HEK293 (cell line): ENCODE measurements around the gene DCLK1.

ENCODE experiments used
- CTCF ChIA-PET: fragments of 350-600 bp; formaldehyde crosslinking; extraction: SDS; loops from one replicate; lab custom pipeline; 2021; ENCODE audit warnings: antibody characterized with exemption; lab: Yijun Ruan, JAX
- POLR2A ChIA-PET: fragments of 300-600 bp; formaldehyde crosslinking; extraction: SDS; loops from one replicate; lab custom pipeline; 2020; ENCODE audit warnings: antibody characterized with exemption, inconsistent platforms; lab: Yijun Ruan, JAX
- H3K27ac ChIP-seq: fragments of 200-500 bp; sonication (Bioruptor generic); 2 replicates; pipeline ENCODE4 v1.5.1; 2014; ENCODE audit warnings: low read depth, low read length, control low read depth, inconsistent platforms; ENCODE audit errors: extremely low read depth
- H3K36me3 ChIP-seq, 2 experiments: fragments of 200-500 bp in 1 of 2; sonication (Bioruptor generic) in 1 of 2; 1 replicate in 1 of 2; 2 replicates in 1 of 2; pipeline ENCODE4 v1.5.1; 2014 to 2017; ENCODE audit warnings: inconsistent platforms in 2 of 2, low read length in 2 of 2; ENCODE audit not compliant: control insufficient read depth in 2 of 2, insufficient read depth in 1 of 2
- H3K4me1 ChIP-seq: fragments of 200-500 bp; sonication (Bioruptor generic); 2 replicates; pipeline ENCODE4 v1.5.1; 2014; ENCODE audit warnings: mild to moderate bottlenecking, low read length, inconsistent platforms; ENCODE audit not compliant: control insufficient read depth, insufficient read depth
- H3K4me3 ChIP-seq: 2 replicates; pipeline ENCODE4 v1.5.1; 2011; ENCODE audit warnings: low read depth, mild to moderate bottlenecking, control low read depth, low read length, moderate library complexity
- H3K9me3 ChIP-seq: fragments of 200-500 bp; sonication (Bioruptor generic); 2 replicates; pipeline ENCODE4 v1.5.1; 2014; ENCODE audit warnings: low read depth, low read length, inconsistent platforms; ENCODE audit not compliant: control insufficient read depth, insufficient read depth
- ATF2 ChIP-seq: fragments of 450-650 bp; formaldehyde crosslinking; IDR thresholded peaks from 2 replicates; pipeline ENCODE4 v1.5.1; 2016; ENCODE audit warnings: missing biosample characterization, missing genetic modification characterization, low read depth
- BCL11A ChIP-seq: fragments of 450-650 bp; formaldehyde crosslinking; IDR thresholded peaks from 2 replicates; pipeline ENCODE4 v1.5.1; 2016; ENCODE audit warnings: low read depth, missing biosample characterization, missing genetic modification characterization
- GLIS1 ChIP-seq: fragments of 450-650 bp; formaldehyde crosslinking; IDR thresholded peaks from 2 replicates; pipeline ENCODE4 v1.5.1; 2016; ENCODE audit warnings: missing biosample characterization, missing genetic modification characterization
- KLF9 ChIP-seq: fragments of 450-650 bp; formaldehyde crosslinking; IDR thresholded peaks from 2 replicates; pipeline ENCODE4 v1.5.1; 2016; ENCODE audit warnings: missing biosample characterization, missing genetic modification characterization, low read depth
- PRDM10 ChIP-seq: fragments of 450-650 bp; formaldehyde crosslinking; IDR thresholded peaks from 2 replicates; pipeline ENCODE4 v1.5.1; 2016; ENCODE audit warnings: missing biosample characterization, missing genetic modification characterization
- SCRT2 ChIP-seq: fragments of 450-650 bp; formaldehyde crosslinking; IDR thresholded peaks from 2 replicates; pipeline ENCODE4 v1.5.1; 2016; ENCODE audit warnings: missing biosample characterization, missing genetic modification characterization
- SP3 ChIP-seq: fragments of 450-650 bp; formaldehyde crosslinking; IDR thresholded peaks from 2 replicates; pipeline ENCODE4 v1.5.1; 2016; ENCODE audit warnings: missing biosample characterization, missing genetic modification characterization
- ZNF10 ChIP-seq: fragments of 450-650 bp; formaldehyde crosslinking; IDR thresholded peaks from 2 replicates; pipeline ENCODE4 v1.5.1; 2017; ENCODE audit warnings: missing biosample characterization, missing genetic modification characterization
- ZNF157 ChIP-seq: fragments of 450-650 bp; formaldehyde crosslinking; IDR thresholded peaks from 2 replicates; pipeline ENCODE4 v1.5.1; 2016; ENCODE audit warnings: missing biosample characterization, missing genetic modification characterization
- ZNF24 ChIP-seq: fragments of 450-650 bp; formaldehyde crosslinking; IDR thresholded peaks from 2 replicates; pipeline ENCODE4 v1.5.1; 2016; ENCODE audit warnings: missing biosample characterization, missing genetic modification characterization
- ZNF366 ChIP-seq: fragments of 450-650 bp; formaldehyde crosslinking; conservative IDR thresholded peaks from 2 replicates; pipeline ENCODE4 v1.5.1; 2016; ENCODE audit warnings: missing biosample characterization, missing genetic modification characterization
- ZNF660 ChIP-seq: fragments of 450-650 bp; IDR thresholded peaks from 2 replicates; pipeline ENCODE4 v1.5.1; 2018; ENCODE audit warnings: missing biosample characterization, mild to moderate bottlenecking, missing genetic modification characterization
- ZXDB ChIP-seq: fragments of 450-650 bp; formaldehyde crosslinking; IDR thresholded peaks from 2 replicates; pipeline ENCODE4 v1.5.1; 2016; ENCODE audit warnings: missing biosample characterization, missing genetic modification characterization
- TF ChIP-seq, protein P1 (sequence below): fragments of 450-650 bp; formaldehyde crosslinking; IDR thresholded peaks from 2 replicates; pipeline ENCODE4 v1.5.1; 2016; ENCODE audit warnings: missing biosample characterization, missing genetic modification characterization
- TF ChIP-seq, protein P2 (sequence below): fragments of 450-650 bp; formaldehyde crosslinking; IDR thresholded peaks from 2 replicates; pipeline ENCODE4 v1.5.1; 2016; ENCODE audit warnings: missing biosample characterization, missing genetic modification characterization

DCLK1 gene

GRCh38 chr13:35866801-35867200 is 264.4 kb downstream of the DCLK1 start:
- Histone ChIP-seq H3K4me1 (0 out of 2 replicates have a peak, but pooled peaks cover 2% of the 10 kb centered on the region), H3K27ac (no peak overlapping the region), H3K4me3 (no peak overlapping the region), H3K36me3 (no peaks in the 10 kb centered on the region), H3K9me3 (no peaks in the 10 kb centered on the region)
- TF ChIP-seq ZXDB (tag by site-specific recombination) (no peak), PRDM10 (tag by site-specific recombination) (peak; percentile 91)
- CTCF ChIA-PET, result no interaction called here
- POLR2A ChIA-PET, result no interaction called here

- no peak overlapping the region for H3K4me3 ChIP-seq
- H3K9me3 ChIP-seq, result no peaks in the 10 kb centered on the region
- no peak for TF ChIP-seq KLF9 (tag by site-specific recombination)
- TF ChIP-seq SCRT2 (tag by site-specific recombination), result peak; percentile 46; the same call in 1 of the 2 replicates
- no peak for TF ChIP-seq GLIS1 (tag by site-specific recombination)
- TF ChIP-seq, protein P1, sequence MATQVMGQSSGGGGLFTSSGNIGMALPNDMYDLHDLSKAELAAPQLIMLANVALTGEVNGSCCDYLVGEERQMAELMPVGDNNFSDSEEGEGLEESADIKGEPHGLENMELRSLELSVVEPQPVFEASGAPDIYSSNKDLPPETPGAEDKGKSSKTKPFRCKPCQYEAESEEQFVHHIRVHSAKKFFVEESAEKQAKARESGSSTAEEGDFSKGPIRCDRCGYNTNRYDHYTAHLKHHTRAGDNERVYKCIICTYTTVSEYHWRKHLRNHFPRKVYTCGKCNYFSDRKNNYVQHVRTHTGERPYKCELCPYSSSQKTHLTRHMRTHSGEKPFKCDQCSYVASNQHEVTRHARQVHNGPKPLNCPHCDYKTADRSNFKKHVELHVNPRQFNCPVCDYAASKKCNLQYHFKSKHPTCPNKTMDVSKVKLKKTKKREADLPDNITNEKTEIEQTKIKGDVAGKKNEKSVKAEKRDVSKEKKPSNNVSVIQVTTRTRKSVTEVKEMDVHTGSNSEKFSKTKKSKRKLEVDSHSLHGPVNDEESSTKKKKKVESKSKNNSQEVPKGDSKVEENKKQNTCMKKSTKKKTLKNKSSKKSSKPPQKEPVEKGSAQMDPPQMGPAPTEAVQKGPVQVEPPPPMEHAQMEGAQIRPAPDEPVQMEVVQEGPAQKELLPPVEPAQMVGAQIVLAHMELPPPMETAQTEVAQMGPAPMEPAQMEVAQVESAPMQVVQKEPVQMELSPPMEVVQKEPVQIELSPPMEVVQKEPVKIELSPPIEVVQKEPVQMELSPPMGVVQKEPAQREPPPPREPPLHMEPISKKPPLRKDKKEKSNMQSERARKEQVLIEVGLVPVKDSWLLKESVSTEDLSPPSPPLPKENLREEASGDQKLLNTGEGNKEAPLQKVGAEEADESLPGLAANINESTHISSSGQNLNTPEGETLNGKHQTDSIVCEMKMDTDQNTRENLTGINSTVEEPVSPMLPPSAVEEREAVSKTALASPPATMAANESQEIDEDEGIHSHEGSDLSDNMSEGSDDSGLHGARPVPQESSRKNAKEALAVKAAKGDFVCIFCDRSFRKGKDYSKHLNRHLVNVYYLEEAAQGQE, result no peak
- ChIA-PET POLR2A (no interaction called here), CTCF (no interaction called here)
- H3K4me1 ChIP-seq, result no peaks in the 10 kb centered on the region
- H3K36me3 ChIP-seq, result no peaks in the 10 kb centered on the region
- no peak overlapping the region for H3K27ac ChIP-seq
Measured at GRCh38 chr13:35865341-35866240, 265.6 kb downstream of the DCLK1 start.

GRCh38 chr13:35860661-35861060 is 270.5 kb downstream of the DCLK1 start:
- POLR2A ChIA-PET, result no interaction called here
- H3K27ac ChIP-seq, result no peak overlapping the region
- H3K4me3 ChIP-seq, result no peak overlapping the region
- CTCF ChIA-PET, result no interaction called here
- H3K4me1 ChIP-seq, result no peaks in the 10 kb centered on the region; the same call in 1 of the 2 replicates
- H3K9me3 ChIP-seq, result no peaks in the 10 kb centered on the region
- no peaks in the 10 kb centered on the region for H3K36me3 ChIP-seq
- TF ChIP-seq BCL11A (tag by site-specific recombination) (no peak), ZNF24 (tag by site-specific recombination) (no peak), ZNF366 (tag by site-specific recombination) (no peak), ZNF660 (tag by site-specific recombination) (no peak), ZNF157 (no peak), SCRT2 (tag by site-specific recombination) (no peak), PRDM10 (tag by site-specific recombination) (no peak), SP3 (tag by site-specific recombination) (no peak), ATF2 (tag by site-specific recombination) (no peak), ZNF10 (tag by site-specific recombination) (no peak)
- TF ChIP-seq, protein P2, sequence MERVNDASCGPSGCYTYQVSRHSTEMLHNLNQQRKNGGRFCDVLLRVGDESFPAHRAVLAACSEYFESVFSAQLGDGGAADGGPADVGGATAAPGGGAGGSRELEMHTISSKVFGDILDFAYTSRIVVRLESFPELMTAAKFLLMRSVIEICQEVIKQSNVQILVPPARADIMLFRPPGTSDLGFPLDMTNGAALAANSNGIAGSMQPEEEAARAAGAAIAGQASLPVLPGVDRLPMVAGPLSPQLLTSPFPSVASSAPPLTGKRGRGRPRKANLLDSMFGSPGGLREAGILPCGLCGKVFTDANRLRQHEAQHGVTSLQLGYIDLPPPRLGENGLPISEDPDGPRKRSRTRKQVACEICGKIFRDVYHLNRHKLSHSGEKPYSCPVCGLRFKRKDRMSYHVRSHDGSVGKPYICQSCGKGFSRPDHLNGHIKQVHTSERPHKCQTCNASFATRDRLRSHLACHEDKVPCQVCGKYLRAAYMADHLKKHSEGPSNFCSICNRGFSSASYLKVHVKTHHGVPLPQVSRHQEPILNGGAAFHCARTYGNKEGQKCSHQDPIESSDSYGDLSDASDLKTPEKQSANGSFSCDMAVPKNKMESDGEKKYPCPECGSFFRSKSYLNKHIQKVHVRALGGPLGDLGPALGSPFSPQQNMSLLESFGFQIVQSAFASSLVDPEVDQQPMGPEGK (tag by site-specific recombination), result no peak
